Body of pancreas (tissue), 4 donors: ENCODE results near the gene FOXO1. TPM values are rescaled to one million over a fixed set of nuclear protein-coding genes. Genes with fewer than 3 reads are reported as not detected.

ENCODE experiments used
- ATAC-seq: fragments of 150-250 bp; one replicate; pipeline ENCODE4 v1.9.1; 2016
- DNase-seq, 4 donors: peaks; one replicate each; pipeline ENCODE4 v3.0.0-alpha.2; 2019
- H3K27ac ChIP-seq, 4 donors: fragments of 200-600 bp; sonication (generic); 1 replicate in 3 of 4; 2 replicates in 1 of 4; pipeline versions ENCODE4 v1.5.1 to v1.6.1; 2016 to 2019; ENCODE audit warnings: mild to moderate bottlenecking in 1 of 4, mixed read lengths in 1 of 4, moderate library complexity in 1 of 4
- H3K27me3 ChIP-seq, 2 donors: fragments of 200-600 bp; sonication (generic); one replicate each; pipeline ENCODE4 v1.6.0; 2016; ENCODE audit warnings: mild to moderate bottlenecking in 1 of 2
- H3K36me3 ChIP-seq, 2 donors: fragments of 200-600 bp; sonication (generic); replicated peaks in 1 of 2; 2 replicates each; pipeline ENCODE4 v1.5.1; 2016; ENCODE audit warnings: low read depth in 2 of 2; ENCODE audit not compliant: insufficient read depth in 1 of 2
- H3K4me1 ChIP-seq: fragments of 200-600 bp; sonication (generic); one replicate; pipeline ENCODE4 v1.6.0; 2016
- H3K4me3 ChIP-seq, 2 donors: fragments of 200-600 bp; sonication (generic); 1 replicate in 1 of 2; 2 replicates in 1 of 2; pipeline ENCODE4 v1.5.1; 2016 to 2019
- H3K9me3 ChIP-seq, 3 donors: fragments of 200-600 bp; sonication (generic); 1 replicate in 2 of 3; 2 replicates in 1 of 3; pipeline ENCODE4 v1.5.1; 2016
- POLR2A ChIP-seq, 3 donors: fragments of 450-650 bp; IDR thresholded peaks; one replicate each; pipeline ENCODE4 v1.6.1; 2016; ENCODE audit warnings: antibody characterized with exemption in 3 of 3, mild to moderate bottlenecking in 2 of 3
- WGBS, 2 donors: methylation state at CpG; one replicate each; pipeline ENCODE4 v1.1.5; 2017; 5-methylcytosine and 5-hydroxymethylcytosine counted together
- intact Hi-C: fragments of 100-400 bp; cut with DNase I; formaldehyde crosslinking; loops from one replicate; pipeline ENCODE4 v1.15.1; 2023
- total RNA-seq, 2 donors: library from RNA; depleted of rRNA; stranded (reverse); fragments of >200 nt; gene quantifications; one replicate each; pipeline ENCODE4 v1.1.0, GENCODE V29; 2016
- TF ChIP-seq, protein P1 (sequence below), 7 experiments: fragments of 450-650 bp in 4 of 7; fragments of 200-600 bp in 3 of 7; sonication (generic) in 3 of 7; IDR thresholded peaks; one replicate each; pipeline ENCODE4 v1.5.1; 2016 to 2019; ENCODE audit warnings: antibody characterized with exemption in 7 of 7

Gene FOXO1
- total RNA-seq, 2 donors from 2014 or later: 24.1 to 51.1 TPM

DNA sequence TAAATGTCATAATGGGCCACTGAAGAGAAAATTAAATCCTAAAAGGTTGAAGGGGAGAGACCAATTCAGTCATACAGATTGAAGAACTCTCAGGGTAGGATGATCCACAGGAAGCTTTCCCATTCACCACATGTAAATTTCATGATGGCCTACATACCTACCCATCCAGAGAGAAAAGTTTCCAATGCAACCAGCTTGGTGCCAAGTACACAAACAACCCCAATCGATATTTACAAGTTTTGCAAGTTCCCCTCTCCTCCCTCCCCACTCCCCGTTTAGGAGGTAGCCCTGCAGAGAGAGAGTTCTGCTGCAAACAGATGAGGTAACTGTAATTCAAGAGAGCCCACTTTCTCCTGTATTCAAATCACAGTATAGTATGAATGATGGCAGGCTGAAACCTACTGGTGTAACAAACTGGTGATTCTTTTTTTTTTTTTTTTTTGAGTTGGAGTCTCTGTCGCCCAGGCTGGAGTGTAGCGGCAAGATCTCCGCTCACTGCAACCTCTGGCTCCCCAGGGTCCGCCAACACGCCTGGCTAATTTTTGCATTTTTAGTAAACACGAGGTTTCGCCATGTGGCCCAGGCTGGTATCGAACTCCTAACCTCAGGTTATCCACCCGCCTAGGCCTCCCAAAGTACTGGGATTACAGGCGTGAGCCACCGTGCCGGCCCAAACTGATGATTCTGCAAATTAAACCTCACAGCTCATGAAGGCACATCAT, 14.4 kb downstream of the FOXO1 start:
- H3K27ac ChIP-seq: no peak overlapping the region
- peaks cover 59% of the 10 kb centered on the region for H3K4me1 ChIP-seq

DNA sequence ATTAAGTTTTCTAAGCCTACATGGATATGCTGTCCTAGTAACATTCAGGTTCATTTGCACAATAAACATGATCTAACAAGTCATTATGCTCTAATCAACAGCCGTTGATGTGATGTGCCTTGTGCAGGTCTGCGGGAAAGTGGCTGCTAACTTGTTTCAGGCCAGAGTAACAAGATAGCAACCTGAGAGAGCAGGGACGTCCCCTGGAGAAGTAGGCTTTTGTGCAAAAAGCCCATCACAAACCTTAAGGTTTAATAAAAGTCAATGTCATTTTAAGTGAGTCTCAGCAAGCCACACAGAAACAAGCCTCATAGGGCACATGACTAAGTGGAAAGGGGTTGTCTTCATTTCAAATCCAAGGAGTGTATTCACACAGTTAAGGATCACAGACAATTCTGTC, 17.6 kb downstream of the FOXO1 start:
- no peaks in the 10 kb centered on the region for H3K27me3 ChIP-seq
- no peaks in the 10 kb centered on the region for H3K9me3 ChIP-seq
- peak overlapping the region in 1 of 4 donors; percentile 13 for H3K27ac ChIP-seq
- TF ChIP-seq, protein P1, sequence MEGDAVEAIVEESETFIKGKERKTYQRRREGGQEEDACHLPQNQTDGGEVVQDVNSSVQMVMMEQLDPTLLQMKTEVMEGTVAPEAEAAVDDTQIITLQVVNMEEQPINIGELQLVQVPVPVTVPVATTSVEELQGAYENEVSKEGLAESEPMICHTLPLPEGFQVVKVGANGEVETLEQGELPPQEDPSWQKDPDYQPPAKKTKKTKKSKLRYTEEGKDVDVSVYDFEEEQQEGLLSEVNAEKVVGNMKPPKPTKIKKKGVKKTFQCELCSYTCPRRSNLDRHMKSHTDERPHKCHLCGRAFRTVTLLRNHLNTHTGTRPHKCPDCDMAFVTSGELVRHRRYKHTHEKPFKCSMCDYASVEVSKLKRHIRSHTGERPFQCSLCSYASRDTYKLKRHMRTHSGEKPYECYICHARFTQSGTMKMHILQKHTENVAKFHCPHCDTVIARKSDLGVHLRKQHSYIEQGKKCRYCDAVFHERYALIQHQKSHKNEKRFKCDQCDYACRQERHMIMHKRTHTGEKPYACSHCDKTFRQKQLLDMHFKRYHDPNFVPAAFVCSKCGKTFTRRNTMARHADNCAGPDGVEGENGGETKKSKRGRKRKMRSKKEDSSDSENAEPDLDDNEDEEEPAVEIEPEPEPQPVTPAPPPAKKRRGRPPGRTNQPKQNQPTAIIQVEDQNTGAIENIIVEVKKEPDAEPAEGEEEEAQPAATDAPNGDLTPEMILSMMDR (IDR thresholded peaks at IDR 0.05): no peak
- no peak for TF ChIP-seq POLR2A (IDR thresholded peaks at IDR 0.05)
- DNase-seq (no peak), ATAC-seq (no peak)
- H3K4me1 ChIP-seq: peaks cover 54% of the 10 kb centered on the region
- H3K4me3 ChIP-seq: no peak overlapping the region
- intact Hi-C loops: no loop called here
- no peaks in the 10 kb centered on the region for H3K36me3 ChIP-seq
- 16 to 32% methylated on average over 3 of the region's 3 CpGs for WGBS, 2 donors

More for the DNA sequence above, 14.4 kb downstream of the FOXO1 start:
- H3K9me3 ChIP-seq: no peaks in the 10 kb centered on the region
- H3K27me3 ChIP-seq: no peaks in the 10 kb centered on the region
- no peak for ATAC-seq
- H3K36me3 ChIP-seq: no peaks in the 10 kb centered on the region
- WGBS, 2 donors: 85 to 86% methylated on average over 13 to 14 of the region's 14 CpGs
- TF ChIP-seq, protein P1 (IDR thresholded peaks at IDR 0.05): no peak
- no peak for TF ChIP-seq POLR2A (IDR thresholded peaks at IDR 0.05)
- DNase-seq: no peak
- no peak overlapping the region for H3K4me3 ChIP-seq
- intact Hi-C loops: no loop called here

DNA sequence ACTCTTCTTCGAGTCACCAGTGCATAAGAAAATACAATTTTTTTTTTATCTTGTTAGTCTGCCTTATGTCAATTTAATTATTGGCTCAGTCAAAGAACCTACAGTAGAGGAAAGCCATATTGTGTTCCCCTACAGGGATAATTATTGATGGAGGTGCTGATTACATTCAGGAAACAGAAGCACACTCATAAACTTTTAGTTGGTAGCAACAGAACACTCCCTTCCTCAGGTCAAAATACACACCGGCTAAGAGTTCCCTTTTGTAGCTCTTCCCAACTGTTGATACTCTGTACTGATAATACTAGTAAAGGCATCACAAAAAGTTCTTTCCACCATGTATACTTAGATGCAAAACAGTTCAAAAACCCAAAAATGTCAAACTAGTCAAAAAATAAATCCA, 18.4 kb downstream of the FOXO1 start:
- WGBS, 2 donors: 52 to 60% methylated on average over 2 of the region's 2 CpGs
- TF ChIP-seq, protein P1 (IDR thresholded peaks at IDR 0.05): no peak
- no peak for TF ChIP-seq POLR2A (IDR thresholded peaks at IDR 0.05)
- Histone ChIP-seq H3K4me1 (peaks cover 46% of the 10 kb centered on the region), H3K36me3 (no peaks in the 10 kb centered on the region), H3K9me3 (no peaks in the 10 kb centered on the region), H3K27ac (no peak overlapping the region), H3K4me3 (no peak overlapping the region), H3K27me3 (no peaks in the 10 kb centered on the region)
- intact Hi-C loops: no loop called here
- no peak for DNase-seq
- ATAC-seq: no peak

DNA sequence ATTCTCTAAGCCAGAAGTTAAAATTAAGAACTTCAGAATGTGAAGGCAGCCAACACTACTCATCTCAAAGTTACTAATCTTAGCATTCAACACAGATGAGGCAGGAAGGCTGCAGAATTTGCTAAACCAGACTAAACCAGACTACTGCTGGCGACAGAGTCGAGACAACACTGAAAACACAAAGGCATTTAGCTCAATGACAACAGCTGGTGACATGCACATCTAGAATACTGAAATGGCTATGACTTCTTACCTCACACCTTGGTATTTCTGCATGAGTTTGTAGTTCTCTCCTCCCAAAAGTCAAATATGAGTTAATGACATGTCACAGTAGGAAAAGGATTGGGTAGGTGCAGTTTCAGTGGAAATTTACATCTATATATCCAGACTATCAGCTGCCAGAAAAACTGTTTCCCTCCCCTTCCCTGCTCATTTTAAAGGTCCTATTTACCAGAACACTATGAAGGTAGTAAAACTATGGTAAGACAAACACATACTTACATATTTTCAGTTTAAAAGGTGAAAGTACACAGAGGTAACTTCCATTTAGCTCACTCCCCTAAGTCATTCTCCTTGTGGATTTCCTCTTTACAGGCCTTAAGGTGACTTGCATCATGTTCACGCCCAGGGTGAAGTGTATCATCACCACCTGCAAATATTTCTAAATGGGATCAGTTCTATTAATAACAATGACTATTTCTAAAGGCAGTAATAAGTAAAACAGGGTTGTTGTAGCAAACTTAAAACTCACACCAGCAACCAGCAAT, 21.4 kb downstream of the FOXO1 start:
- no peak overlapping the region for H3K4me3 ChIP-seq
- no peak for ATAC-seq
- 84% methylated on average over 3 of the region's 3 CpGs for WGBS, 2 donors
- TF ChIP-seq, protein P1 (IDR thresholded peaks at IDR 0.05): no peak
- TF ChIP-seq POLR2A (IDR thresholded peaks at IDR 0.05): no peak
- DNase-seq: no peak
- no peaks in the 10 kb centered on the region for H3K27me3 ChIP-seq
- H3K36me3 ChIP-seq: no peaks in the 10 kb centered on the region
- H3K4me1 ChIP-seq: peaks cover 34% of the 10 kb centered on the region
- no peaks in the 10 kb centered on the region for H3K9me3 ChIP-seq
- intact Hi-C loops: no loop called here
- H3K27ac ChIP-seq: no peak overlapping the region
